Measurements from ENCODE around the gene ZC3HAV1.

The ZC3HAV1 gene

GRCh38 chr7:139114585-139114984, 5.1 kb upstream of the ZC3HAV1 start:
- TF ChIP-seq TAF1 (IDR thresholded peaks at IDR 0.05; ENCODE audit: borderline replicate concordance, insufficient read depth, low read length), result no peak
- TF ChIP-seq SIN3A (IDR thresholded peaks at IDR 0.05; ENCODE audit: borderline replicate concordance, insufficient read depth, low read length), result no peak
- TF ChIP-seq REST (IDR thresholded peaks at IDR 0.05; ENCODE audit: insufficient read depth in 1 of 2, low read depth in 2 of 2, low read length in 2 of 2), result no peak
- TF ChIP-seq FOXP2 (optimal IDR thresholded peaks at IDR 0.05; ENCODE audit: borderline replicate concordance, extremely low read depth, extremely low read length, insufficient read depth), result no peak
- TF ChIP-seq POLR2AphosphoS5 (IDR thresholded peaks at IDR 0.05; ENCODE audit: low read depth, low read length), result no peak

GRCh38 chr7:139114018-139114417, 4.5 kb upstream of the ZC3HAV1 start:
- TF ChIP-seq TAF1 (IDR thresholded peaks at IDR 0.05; ENCODE audit: borderline replicate concordance, insufficient read depth, low read length), result no peak
- no peak for TF ChIP-seq SIN3A (IDR thresholded peaks at IDR 0.05; ENCODE audit: borderline replicate concordance, insufficient read depth, low read length)
- TF ChIP-seq FOXP2 (optimal IDR thresholded peaks at IDR 0.05; ENCODE audit: borderline replicate concordance, extremely low read depth, extremely low read length, insufficient read depth), result no peak
- no peak for TF ChIP-seq POLR2AphosphoS5 (IDR thresholded peaks at IDR 0.05; ENCODE audit: low read depth, low read length)
- TF ChIP-seq REST (IDR thresholded peaks at IDR 0.05; ENCODE audit: insufficient read depth in 1 of 2, low read depth in 2 of 2, low read length in 2 of 2), result no peak

- no peak for TF ChIP-seq POLR2AphosphoS5 (IDR thresholded peaks at IDR 0.05; ENCODE audit: low read depth, low read length)
- TF ChIP-seq REST (IDR thresholded peaks at IDR 0.05; ENCODE audit: insufficient read depth in 1 of 2, low read depth in 2 of 2, low read length in 2 of 2), result no peak
- no peak for TF ChIP-seq SIN3A (IDR thresholded peaks at IDR 0.05; ENCODE audit: borderline replicate concordance, insufficient read depth, low read length)
- no peak for TF ChIP-seq TAF1 (IDR thresholded peaks at IDR 0.05; ENCODE audit: borderline replicate concordance, insufficient read depth, low read length)
- TF ChIP-seq FOXP2 (optimal IDR thresholded peaks at IDR 0.05; ENCODE audit: borderline replicate concordance, extremely low read depth, extremely low read length, insufficient read depth), result no peak
Observed at GRCh38 chr7:139112741-139113250, 3.3 kb upstream of the ZC3HAV1 start.

GRCh38 chr7:139112316-139112715, 2.8 kb upstream of the ZC3HAV1 start:
- TF ChIP-seq FOXP2 (optimal IDR thresholded peaks at IDR 0.05; ENCODE audit: borderline replicate concordance, extremely low read depth, extremely low read length, insufficient read depth), result no peak
- no peak for TF ChIP-seq TAF1 (IDR thresholded peaks at IDR 0.05; ENCODE audit: borderline replicate concordance, insufficient read depth, low read length)
- no peak for TF ChIP-seq SIN3A (IDR thresholded peaks at IDR 0.05; ENCODE audit: borderline replicate concordance, insufficient read depth, low read length)
- TF ChIP-seq POLR2AphosphoS5 (IDR thresholded peaks at IDR 0.05; ENCODE audit: low read depth, low read length), result no peak
- TF ChIP-seq REST (IDR thresholded peaks at IDR 0.05; ENCODE audit: insufficient read depth in 1 of 2, low read depth in 2 of 2, low read length in 2 of 2), result no peak
